ENCODE data around the gene FOXRED2. TPM values are rescaled to one million over a fixed set of nuclear protein-coding genes. Genes with fewer than 3 reads are reported as not detected.

Gene FOXRED2
- total and polyA plus RNA-seq, 2 donors (not counting 1 experiment from before 2014, with no cell fraction given) = 0.86 to 7.4 TPM

- Histone ChIP-seq H3K79me2 (ENCODE audit: control insufficient read depth, insufficient read depth, low read length) (no peaks in the 10 kb centered on the region), H4K20me1 (ENCODE audit: control insufficient read depth, insufficient read depth, low read length, poor library complexity, severe bottlenecking) (no peaks in the 10 kb centered on the region), H2AFZ (ENCODE audit: insufficient read depth, low read depth, low read length, poor library complexity, severe bottlenecking) (no peak overlapping the region), H3K27ac (ENCODE audit: low read length in 2 of 2) (no peak overlapping the region), H3K9ac (ENCODE audit: low read length) (no peak overlapping the region), H3K4me3 (ENCODE audit: control extremely low read depth in 1 of 5, extremely low read depth in 1 of 5, insufficient read depth in 1 of 5, low read depth in 2 of 5, low read length in 4 of 5) (no peak overlapping the region), H3K4me1 (ENCODE audit: control insufficient read depth in 2 of 2, insufficient read depth in 2 of 2, low read length in 2 of 2) (peaks cover 3 to 7% of the 10 kb centered on the region in 2 donors), H3K36me3 (replicated peaks in 1 of 2; ENCODE audit: control extremely low read depth in 1 of 2, control insufficient read depth in 1 of 2, extremely low read depth in 1 of 2, insufficient read depth in 2 of 2, low read length in 1 of 2) (peaks cover 0 to 4% of the 10 kb centered on the region in 2 experiments), H3K9me3 (ENCODE audit: control extremely low read depth in 1 of 3, control insufficient read depth in 2 of 3, insufficient read depth in 1 of 3, low read length in 2 of 3) (peaks cover 0 to under 1% (median 0%) of the 10 kb centered on the region in 3 donors), H3K4me2 (replicated peaks; ENCODE audit: low read depth, low read length, poor library complexity, severe bottlenecking) (no peak overlapping the region), H3K27me3 (replicated peaks in 1 of 4; ENCODE audit: control extremely low read depth in 1 of 4, control insufficient read depth in 3 of 4, insufficient read depth in 4 of 4, low read length in 3 of 4) (no peaks in the 10 kb centered on the region)
- peaks cover 5% of the 10 kb centered on the region for H3K4me1 Mint-ChIP-seq
- intact Hi-C loops (cut with micrococcal nuclease) = no loop called here
- DNase-seq (no peak), ATAC-seq (ENCODE audit: low read depth) (no peak)
- H3K9me3 Mint-ChIP-seq (ENCODE audit: insufficient read depth) = no peaks in the 10 kb centered on the region
- CTCF ChIA-PET = interaction anchor here (1.0 kb wide), 1 partner anchor 24 kb away, joined by 3 read pairs; no protein-coding TSS in a partner anchor
- POLR2A ChIA-PET = no interaction called here
- 65% methylated on average over 12 of the region's 16 CpGs for WGBS (ENCODE audit: insufficient coverage)
- no peak overlapping the region for H3K27ac Mint-ChIP-seq
- H3K4me3 Mint-ChIP-seq = no peak overlapping the region
- no peak for TF ChIP-seq EZH2 (IDR thresholded peaks at IDR 0.05; ENCODE audit: borderline replicate concordance, insufficient read depth, low read depth, low read length, poor library complexity, severe bottlenecking)
- no peak for TF ChIP-seq CTCF (IDR thresholded peaks at IDR 0.05)
- no peaks in the 10 kb centered on the region for H3K27me3 Mint-ChIP-seq
Observed at GRCh38 chr22:36461665-36462649, 44.9 kb downstream of the FOXRED2 start.

- Histone ChIP-seq H4K20me1 (ENCODE audit: control insufficient read depth, insufficient read depth, low read length, poor library complexity, severe bottlenecking) (no peaks in the 10 kb centered on the region), H2AFZ (ENCODE audit: insufficient read depth, low read depth, low read length, poor library complexity, severe bottlenecking) (no peak overlapping the region), H3K4me3 (ENCODE audit: control extremely low read depth in 1 of 5, extremely low read depth in 1 of 5, insufficient read depth in 1 of 5, low read depth in 2 of 5, low read length in 4 of 5) (no peak overlapping the region), H3K27ac (ENCODE audit: low read length in 2 of 2) (no peak overlapping the region), H3K4me1 (ENCODE audit: control insufficient read depth in 2 of 2, insufficient read depth in 2 of 2, low read length in 2 of 2) (peaks cover 8 to 11% of the 10 kb centered on the region in 2 donors), H3K27me3 (replicated peaks in 1 of 4; ENCODE audit: control extremely low read depth in 1 of 4, control insufficient read depth in 3 of 4, insufficient read depth in 4 of 4, low read length in 3 of 4) (no peaks in the 10 kb centered on the region), H3K79me2 (ENCODE audit: control insufficient read depth, insufficient read depth, low read length) (no peaks in the 10 kb centered on the region), H3K36me3 (replicated peaks in 1 of 2; ENCODE audit: control extremely low read depth in 1 of 2, control insufficient read depth in 1 of 2, extremely low read depth in 1 of 2, insufficient read depth in 2 of 2, low read length in 1 of 2) (no peaks in the 10 kb centered on the region), H3K9me3 (ENCODE audit: control extremely low read depth in 1 of 3, control insufficient read depth in 2 of 3, insufficient read depth in 1 of 3, low read length in 2 of 3) (peaks cover 0 to 2% (median 0%) of the 10 kb centered on the region in 3 donors), H3K9ac (ENCODE audit: low read length) (no peak overlapping the region), H3K4me2 (replicated peaks; ENCODE audit: low read depth, low read length, poor library complexity, severe bottlenecking) (no peak overlapping the region)
- no peak overlapping the region for H3K27ac Mint-ChIP-seq
- no peak for TF ChIP-seq CTCF (IDR thresholded peaks at IDR 0.05)
- TF ChIP-seq EZH2 (IDR thresholded peaks at IDR 0.05; ENCODE audit: borderline replicate concordance, insufficient read depth, low read depth, low read length, poor library complexity, severe bottlenecking) = no peak
- DNase-seq = no peak
- POLR2A ChIA-PET = no interaction called here
- no peaks in the 10 kb centered on the region for H3K27me3 Mint-ChIP-seq
- CTCF ChIA-PET = interaction anchor here (2.8 kb wide), 1 partner anchor 159 kb away, joined by 8 read pairs; no protein-coding TSS in a partner anchor
- intact Hi-C loops (cut with micrococcal nuclease) = no loop called here
- no peak overlapping the region for H3K4me3 Mint-ChIP-seq
- H3K4me1 Mint-ChIP-seq = peaks cover 12% of the 10 kb centered on the region
- 71% methylated on average over 1 of the region's 8 CpGs for WGBS (ENCODE audit: insufficient coverage)
- ATAC-seq (ENCODE audit: low read depth) = no peak
- H3K9me3 Mint-ChIP-seq (ENCODE audit: insufficient read depth) = no peaks in the 10 kb centered on the region
Observed at GRCh38 chr22:36460202-36460601, 46.6 kb downstream of the FOXRED2 start.

Data from B cell (primary cell).